GM12878 (cell line): ENCODE results near the gene FAM234A. TPM values are rescaled to one million over a fixed set of nuclear protein-coding genes. Genes with fewer than 3 reads are reported as not detected.

ENCODE experiments used
- ATAC-seq: fragments of 200-7000 bp; cut with Tn5 transposase; 3 replicates; pipeline ENCODE4 v1.9.1; 2020; ENCODE audit warnings: mild to moderate bottlenecking, moderate library complexity
- BruUV-seq: library from RNA; stranded (reverse); fragments of 400-500 nt; replicated peaks from 2 replicates; lab custom pipeline; 2021; lab: Mats Ljungman, UMichigan
- CTCF ChIA-PET: fragments of 300-600 bp; sonication (Branson Sonifier 250); formaldehyde crosslinking; extraction: SDS; loops from one replicate; lab custom pipeline; 2021; ENCODE audit warnings: inconsistent platforms; lab: Yijun Ruan, JAX
- POLR2A ChIA-PET: fragments of 350-600 bp; formaldehyde crosslinking; extraction: SDS; loops from one replicate; lab custom pipeline; 2021; ENCODE audit warnings: inconsistent platforms; lab: Charles Lee
- RAD21 ChIA-PET: fragments of 300-600 bp; sonication (Branson Sonifier 250); formaldehyde crosslinking; loops from one replicate; lab custom pipeline; 2023; ENCODE audit warnings: antibody characterized with exemption; ENCODE audit not compliant: unreplicated experiment; lab: Charles Lee
- SMC1A ChIA-PET: fragments of 300-600 bp; sonication (Branson Sonifier 250); formaldehyde crosslinking; loops from one replicate; lab custom pipeline; 2023; ENCODE audit not compliant: unreplicated experiment, uncharacterized antibody; lab: Charles Lee
- DNase-seq: peaks from one replicate; pipeline ENCODE4 v3.0.0-alpha.2; 2011; ENCODE audit warnings: low read depth, low spot score
- FAIRE-seq: peaks from 3 replicates; lab custom pipeline; 2011; peaks lifted over from hg19 to GRCh38; lab: Jason Lieb, UNC
- H2AFZ ChIP-seq: 2 replicates; pipeline ENCODE4 v1.6.0; 2011; ENCODE audit warnings: low read depth, low read length, control low read depth; ENCODE audit not compliant: control insufficient read depth
- H3K27ac ChIP-seq: 2 replicates; pipeline ENCODE4 v1.5.1; 2011; ENCODE audit warnings: control low read depth; ENCODE audit not compliant: control insufficient read depth, insufficient read depth
- H3K27me3 ChIP-seq, 2 experiments: replicated peaks in 1 of 2; 2 replicates each; pipeline versions ENCODE4 v1.6.0 to v1.6.1; 2011; ENCODE audit warnings: low read length in 1 of 2; ENCODE audit not compliant: control insufficient read depth in 2 of 2, insufficient read depth in 2 of 2
- H3K36me3 ChIP-seq, 2 experiments: 2 replicates each; pipeline ENCODE4 v1.5.1; 2011; ENCODE audit warnings: low read length in 1 of 2; ENCODE audit not compliant: control insufficient read depth in 2 of 2, insufficient read depth in 2 of 2
- H3K4me1 ChIP-seq: 2 replicates; pipeline ENCODE4 v1.6.1; 2011; ENCODE audit warnings: mild to moderate bottlenecking, low read length, moderate library complexity, mixed read lengths; ENCODE audit not compliant: control insufficient read depth, insufficient read depth
- H3K4me2 ChIP-seq: 2 replicates; pipeline ENCODE4 v1.6.0; 2011; ENCODE audit warnings: control low read depth; ENCODE audit not compliant: control insufficient read depth, insufficient read depth
- H3K4me3 ChIP-seq: fragments of 200-600 bp; sonication (generic); 2 replicates; pipeline ENCODE4 v1.5.1; 2016
- H3K79me2 ChIP-seq: 2 replicates; pipeline ENCODE4 v1.6.0; 2011; ENCODE audit warnings: low read length; ENCODE audit not compliant: control insufficient read depth, insufficient read depth
- H3K9ac ChIP-seq: 2 replicates; pipeline ENCODE4 v1.8.0; 2011; ENCODE audit warnings: low read length, control low read depth, mixed read lengths; ENCODE audit not compliant: control insufficient read depth, insufficient read depth
- H3K9me3 ChIP-seq: replicated peaks from 3 replicates; pipeline ENCODE4 v1.5.1; 2011; ENCODE audit warnings: mild to moderate bottlenecking, low read length; ENCODE audit not compliant: control insufficient read depth, insufficient read depth
- H4K20me1 ChIP-seq: 2 replicates; pipeline ENCODE4 v1.6.0; 2011; ENCODE audit not compliant: control insufficient read depth, insufficient read depth
- NR2C1 ChIP-seq: fragments of 450-650 bp; IDR thresholded peaks from 2 replicates; pipeline ENCODE4 v1.6.1; 2017; ENCODE audit warnings: antibody characterized with exemption, mild to moderate bottlenecking, moderate library complexity
- SIX5 ChIP-seq: IDR thresholded peaks from 2 replicates; pipeline ENCODE4 v1.6.1; 2011; ENCODE audit warnings: mild to moderate bottlenecking, low read depth, low read length, moderate library complexity; ENCODE audit not compliant: severe bottlenecking
- SUZ12 ChIP-seq: fragments of 200-600 bp; sonication (generic); IDR thresholded peaks from one replicate; pipeline ENCODE4 v1.6.1; 2018; ENCODE audit warnings: antibody characterized with exemption, mild to moderate bottlenecking; ENCODE audit not compliant: unreplicated experiment
- TCF3 ChIP-seq: IDR thresholded peaks from 2 replicates; pipeline ENCODE4 v1.6.1; 2012; ENCODE audit warnings: low read depth, mild to moderate bottlenecking, low read length, borderline replicate concordance; ENCODE audit not compliant: insufficient read depth
- ZNF207 ChIP-seq: fragments of 450-650 bp; IDR thresholded peaks from 2 replicates; pipeline ENCODE4 v1.6.1; 2014; ENCODE audit warnings: antibody characterized with exemption, mild to moderate bottlenecking, borderline replicate concordance
- ZNF384 ChIP-seq: IDR thresholded peaks from 2 replicates; pipeline ENCODE4 v1.6.1; 2012; ENCODE audit warnings: low read depth, mild to moderate bottlenecking, low read length, improper control_type of control experiment, borderline replicate concordance
- WGBS: methylation state at CpG from one replicate; pipeline ENCODE4 v1.1.6; 2016; ENCODE audit warnings: low lambda C conversion rate; ENCODE audit not compliant: insufficient replicate concordance, insufficient coverage; ENCODE audit errors: missing lambda C conversion rate; 5-methylcytosine and 5-hydroxymethylcytosine counted together
- in situ Hi-C: fragments of 300-500 bp; cut with MboI; formaldehyde crosslinking; loops from 9 replicates; pipeline ENCODE4 v1.14.3; 2018; ENCODE audit warnings: mixed read lengths
- intact Hi-C: fragments of 100-400 bp; cut with micrococcal nuclease; formaldehyde crosslinking; loops from one replicate; pipeline ENCODE4 v1.14.2; 2022; ENCODE audit not compliant: unreplicated experiment
- polyA plus RNA-seq, 11 experiments: library from polyadenylated mRNA; depleted of rRNA in 4 of 11; unstranded in 6 of 11; stranded (reverse) in 5 of 11; fragments of >200 nt; fragmentation: Nextera tagmentation in 4 of 11; fragmentation: Illumina TruSeq in 1 of 11; extraction: Ambion mirVana in 4 of 11; extraction: Trizol in 1 of 11; gene quantifications; 1 replicate in 1 of 11; 2 replicates in 10 of 11; pipeline versions ENCODE4 v1.2.1 to v1.2.3, GENCODE V29; 2011 to 2016; ENCODE audit warnings: inconsistent platforms in 2 of 11, missing spikeins in 2 of 11, low read depth in 1 of 11
- total RNA-seq, 4 experiments: library from RNA; depleted of rRNA in 3 of 4; stranded (reverse); fragments of >200 nt in 3 of 4; fragmentation: Illumina TruSeq in 1 of 4; extraction: Trizol in 1 of 4; gene quantifications; 2 replicates each; pipeline versions ENCODE4 v1.2.1 to v1.2.3, GENCODE V29; 2013 to 2021
- TF ChIP-seq, protein P1 (sequence below): fragments of 450-650 bp; formaldehyde crosslinking; IDR thresholded peaks from 2 replicates; pipeline ENCODE4 v1.4.0; 2020; ENCODE audit warnings: mild to moderate bottlenecking, moderate library complexity
- TF ChIP-seq, protein P2 (sequence below): IDR thresholded peaks from 2 replicates; pipeline ENCODE4 v1.6.1; 2011; ENCODE audit warnings: low read depth, mild to moderate bottlenecking, low read length, moderate library complexity, borderline replicate concordance; ENCODE audit errors: extremely low read depth
- TF ChIP-seq, protein P3 (sequence below): fragments of 450-650 bp; IDR thresholded peaks from 2 replicates; pipeline ENCODE4 v1.6.1; 2014; ENCODE audit warnings: mild to moderate bottlenecking
- TF ChIP-seq, protein P4 (sequence below): IDR thresholded peaks from 2 replicates; pipeline ENCODE4 v1.6.1; 2011; ENCODE audit warnings: borderline replicate concordance, low read depth, mild to moderate bottlenecking, moderate library complexity, low read length; ENCODE audit not compliant: insufficient read depth, poor library complexity, severe bottlenecking
- TF ChIP-seq, protein P5 (sequence below): fragments of 450-650 bp; IDR thresholded peaks from 2 replicates; pipeline ENCODE4 v1.6.1; 2017; ENCODE audit warnings: mild to moderate bottlenecking, moderate library complexity

FAM234A gene
- total and polyA plus RNA-seq, 10 of the 15 experiments (the other 5 are each of a cell fraction or from before 2014, with no cell fraction given), result 1.6 to 37.6 (median 17.3) TPM

DNA sequence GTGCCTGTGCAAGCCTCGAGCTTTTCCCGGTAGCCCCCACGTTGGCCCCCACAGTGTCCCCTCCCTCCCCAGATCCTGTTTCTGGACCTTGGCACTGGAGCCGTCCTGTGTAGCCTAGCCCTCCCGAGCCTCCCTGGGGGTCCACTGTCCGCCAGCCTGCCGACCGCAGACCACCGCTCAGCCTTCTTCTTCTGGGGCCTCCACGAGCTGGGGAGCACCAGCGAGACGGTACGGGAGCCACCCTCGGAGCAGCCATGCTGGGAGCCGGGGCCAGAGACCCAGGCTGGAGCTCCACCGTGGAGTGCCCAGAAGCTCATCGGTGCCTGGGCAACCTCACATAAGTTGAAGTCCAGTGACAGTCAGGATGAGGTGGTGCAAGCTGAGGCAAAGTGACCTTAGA, 29.3 kb downstream of the FAM234A start:
- Histone ChIP-seq H3K9me3 (no peaks in the 10 kb centered on the region), H3K4me2 (no peak overlapping the region), H3K4me1 (no peaks in the 10 kb centered on the region), H3K27ac (no peak overlapping the region), H3K27me3 (no peaks in the 10 kb centered on the region), H3K36me3 (no peaks in the 10 kb centered on the region; a peak in 1 of 4 replicates), H4K20me1 (no peaks in the 10 kb centered on the region), H3K79me2 (no peaks in the 10 kb centered on the region), H3K4me3 (no peak overlapping the region), H2AFZ (no peak overlapping the region), H3K9ac (no peak overlapping the region)
- no peak for DNase-seq
- ChIA-PET CTCF (interaction anchor here (0.6 kb wide), 1 partner anchor 166 kb away, joined by 3 read pairs; no protein-coding TSS in a partner anchor), POLR2A (no interaction called here), SMC1A (no interaction called here), RAD21 (no interaction called here)
- ATAC-seq, result no peak
- in situ Hi-C loops (no loop called here), intact Hi-C loops (no loop called here)
- FAIRE-seq, result no peak
- BruUV-seq, result no TSS peak
- 86% methylated on average over 17 of the region's 17 CpGs for whole genome bisulfite sequencing
- TF ChIP-seq SUZ12, result no peak
- TF ChIP-seq NR2C1, result no peak
- no peak for TF ChIP-seq ZNF207
- TF ChIP-seq, protein P1, sequence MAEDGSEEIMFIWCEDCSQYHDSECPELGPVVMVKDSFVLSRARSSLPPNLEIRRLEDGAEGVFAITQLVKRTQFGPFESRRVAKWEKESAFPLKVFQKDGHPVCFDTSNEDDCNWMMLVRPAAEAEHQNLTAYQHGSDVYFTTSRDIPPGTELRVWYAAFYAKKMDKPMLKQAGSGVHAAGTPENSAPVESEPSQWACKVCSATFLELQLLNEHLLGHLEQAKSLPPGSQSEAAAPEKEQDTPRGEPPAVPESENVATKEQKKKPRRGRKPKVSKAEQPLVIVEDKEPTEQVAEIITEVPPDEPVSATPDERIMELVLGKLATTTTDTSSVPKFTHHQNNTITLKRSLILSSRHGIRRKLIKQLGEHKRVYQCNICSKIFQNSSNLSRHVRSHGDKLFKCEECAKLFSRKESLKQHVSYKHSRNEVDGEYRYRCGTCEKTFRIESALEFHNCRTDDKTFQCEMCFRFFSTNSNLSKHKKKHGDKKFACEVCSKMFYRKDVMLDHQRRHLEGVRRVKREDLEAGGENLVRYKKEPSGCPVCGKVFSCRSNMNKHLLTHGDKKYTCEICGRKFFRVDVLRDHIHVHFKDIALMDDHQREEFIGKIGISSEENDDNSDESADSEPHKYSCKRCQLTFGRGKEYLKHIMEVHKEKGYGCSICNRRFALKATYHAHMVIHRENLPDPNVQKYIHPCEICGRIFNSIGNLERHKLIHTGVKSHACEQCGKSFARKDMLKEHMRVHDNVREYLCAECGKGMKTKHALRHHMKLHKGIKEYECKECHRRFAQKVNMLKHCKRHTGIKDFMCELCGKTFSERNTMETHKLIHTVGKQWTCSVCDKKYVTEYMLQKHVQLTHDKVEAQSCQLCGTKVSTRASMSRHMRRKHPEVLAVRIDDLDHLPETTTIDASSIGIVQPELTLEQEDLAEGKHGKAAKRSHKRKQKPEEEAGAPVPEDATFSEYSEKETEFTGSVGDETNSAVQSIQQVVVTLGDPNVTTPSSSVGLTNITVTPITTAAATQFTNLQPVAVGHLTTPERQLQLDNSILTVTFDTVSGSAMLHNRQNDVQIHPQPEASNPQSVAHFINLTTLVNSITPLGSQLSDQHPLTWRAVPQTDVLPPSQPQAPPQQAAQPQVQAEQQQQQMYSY (CRISPR knock-in tag), result no peak
- TF ChIP-seq, protein P2, sequence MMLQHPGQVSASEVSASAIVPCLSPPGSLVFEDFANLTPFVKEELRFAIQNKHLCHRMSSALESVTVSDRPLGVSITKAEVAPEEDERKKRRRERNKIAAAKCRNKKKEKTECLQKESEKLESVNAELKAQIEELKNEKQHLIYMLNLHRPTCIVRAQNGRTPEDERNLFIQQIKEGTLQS, result no peak
- TF ChIP-seq, protein P3, sequence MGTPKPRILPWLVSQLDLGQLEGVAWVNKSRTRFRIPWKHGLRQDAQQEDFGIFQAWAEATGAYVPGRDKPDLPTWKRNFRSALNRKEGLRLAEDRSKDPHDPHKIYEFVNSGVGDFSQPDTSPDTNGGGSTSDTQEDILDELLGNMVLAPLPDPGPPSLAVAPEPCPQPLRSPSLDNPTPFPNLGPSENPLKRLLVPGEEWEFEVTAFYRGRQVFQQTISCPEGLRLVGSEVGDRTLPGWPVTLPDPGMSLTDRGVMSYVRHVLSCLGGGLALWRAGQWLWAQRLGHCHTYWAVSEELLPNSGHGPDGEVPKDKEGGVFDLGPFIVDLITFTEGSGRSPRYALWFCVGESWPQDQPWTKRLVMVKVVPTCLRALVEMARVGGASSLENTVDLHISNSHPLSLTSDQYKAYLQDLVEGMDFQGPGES, result no peak
- no peak for TF ChIP-seq ZNF384
- TF ChIP-seq, protein P4, sequence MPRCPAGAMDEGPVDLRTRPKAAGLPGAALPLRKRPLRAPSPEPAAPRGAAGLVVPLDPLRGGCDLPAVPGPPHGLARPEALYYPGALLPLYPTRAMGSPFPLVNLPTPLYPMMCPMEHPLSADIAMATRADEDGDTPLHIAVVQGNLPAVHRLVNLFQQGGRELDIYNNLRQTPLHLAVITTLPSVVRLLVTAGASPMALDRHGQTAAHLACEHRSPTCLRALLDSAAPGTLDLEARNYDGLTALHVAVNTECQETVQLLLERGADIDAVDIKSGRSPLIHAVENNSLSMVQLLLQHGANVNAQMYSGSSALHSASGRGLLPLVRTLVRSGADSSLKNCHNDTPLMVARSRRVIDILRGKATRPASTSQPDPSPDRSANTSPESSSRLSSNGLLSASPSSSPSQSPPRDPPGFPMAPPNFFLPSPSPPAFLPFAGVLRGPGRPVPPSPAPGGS, result no peak
- TF ChIP-seq, protein P5, sequence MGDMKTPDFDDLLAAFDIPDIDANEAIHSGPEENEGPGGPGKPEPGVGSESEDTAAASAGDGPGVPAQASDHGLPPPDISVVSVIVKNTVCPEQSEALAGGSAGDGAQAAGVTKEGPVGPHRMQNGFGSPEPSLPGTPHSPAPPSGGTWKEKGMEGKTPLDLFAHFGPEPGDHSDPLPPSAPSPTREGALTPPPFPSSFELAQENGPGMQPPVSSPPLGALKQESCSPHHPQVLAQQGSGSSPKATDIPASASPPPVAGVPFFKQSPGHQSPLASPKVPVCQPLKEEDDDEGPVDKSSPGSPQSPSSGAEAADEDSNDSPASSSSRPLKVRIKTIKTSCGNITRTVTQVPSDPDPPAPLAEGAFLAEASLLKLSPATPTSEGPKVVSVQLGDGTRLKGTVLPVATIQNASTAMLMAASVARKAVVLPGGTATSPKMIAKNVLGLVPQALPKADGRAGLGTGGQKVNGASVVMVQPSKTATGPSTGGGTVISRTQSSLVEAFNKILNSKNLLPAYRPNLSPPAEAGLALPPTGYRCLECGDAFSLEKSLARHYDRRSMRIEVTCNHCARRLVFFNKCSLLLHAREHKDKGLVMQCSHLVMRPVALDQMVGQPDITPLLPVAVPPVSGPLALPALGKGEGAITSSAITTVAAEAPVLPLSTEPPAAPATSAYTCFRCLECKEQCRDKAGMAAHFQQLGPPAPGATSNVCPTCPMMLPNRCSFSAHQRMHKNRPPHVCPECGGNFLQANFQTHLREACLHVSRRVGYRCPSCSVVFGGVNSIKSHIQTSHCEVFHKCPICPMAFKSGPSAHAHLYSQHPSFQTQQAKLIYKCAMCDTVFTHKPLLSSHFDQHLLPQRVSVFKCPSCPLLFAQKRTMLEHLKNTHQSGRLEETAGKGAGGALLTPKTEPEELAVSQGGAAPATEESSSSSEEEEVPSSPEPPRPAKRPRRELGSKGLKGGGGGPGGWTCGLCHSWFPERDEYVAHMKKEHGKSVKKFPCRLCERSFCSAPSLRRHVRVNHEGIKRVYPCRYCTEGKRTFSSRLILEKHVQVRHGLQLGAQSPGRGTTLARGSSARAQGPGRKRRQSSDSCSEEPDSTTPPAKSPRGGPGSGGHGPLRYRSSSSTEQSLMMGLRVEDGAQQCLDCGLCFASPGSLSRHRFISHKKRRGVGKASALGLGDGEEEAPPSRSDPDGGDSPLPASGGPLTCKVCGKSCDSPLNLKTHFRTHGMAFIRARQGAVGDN, result no peak
- no peak for TF ChIP-seq SIX5
- TF ChIP-seq TCF3, result no peak
